KOPT-K1 (cell line): ENCODE data around the gene WDR27.

Experiments used
- H3K27ac ChIP-seq: fragments of 200-600 bp; sonication (generic); 2 replicates; pipeline ENCODE4 v1.5.1; 2016; ENCODE audit warnings: antibody characterized with exemption, mild to moderate bottlenecking, low read depth, low read length; ENCODE audit not compliant: poor library complexity, severe bottlenecking
- H3K36me3 ChIP-seq: fragments of 200-600 bp; sonication (generic); 2 replicates; pipeline ENCODE4 v1.5.1; 2017; ENCODE audit warnings: antibody characterized with exemption, mild to moderate bottlenecking, low read length, moderate library complexity; ENCODE audit not compliant: insufficient read depth
- H3K9me3 ChIP-seq: fragments of 200-600 bp; sonication (generic); 2 replicates; pipeline ENCODE4 v1.5.1; 2017; ENCODE audit warnings: antibody characterized with exemption, low read length, mild to moderate bottlenecking; ENCODE audit not compliant: insufficient read depth, poor library complexity, severe bottlenecking

Gene WDR27

DNA sequence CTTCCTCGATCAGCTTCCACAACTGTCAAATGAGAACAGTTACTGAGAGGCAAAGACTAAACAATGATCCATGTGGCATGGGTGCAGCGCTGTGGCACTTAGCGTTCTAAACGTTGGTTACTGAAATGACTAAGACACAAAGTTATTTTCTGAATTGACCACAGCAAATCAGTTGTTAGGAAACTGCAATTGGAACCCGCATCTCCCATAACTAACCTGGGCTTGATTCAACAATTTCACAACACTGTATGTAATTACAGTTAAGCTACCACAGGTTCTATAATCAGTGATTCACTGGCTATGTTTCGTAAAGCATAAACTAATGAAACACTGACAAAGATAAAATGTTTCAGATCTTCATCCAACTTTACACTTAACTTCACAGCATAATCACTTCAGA lies 12.5 kb downstream of the WDR27 start:
- H3K36me3 ChIP-seq, result peaks cover 38% of the 10 kb centered on the region
- H3K27ac ChIP-seq, result no peak overlapping the region
- peaks cover 40% of the 10 kb centered on the region for H3K9me3 ChIP-seq

DNA sequence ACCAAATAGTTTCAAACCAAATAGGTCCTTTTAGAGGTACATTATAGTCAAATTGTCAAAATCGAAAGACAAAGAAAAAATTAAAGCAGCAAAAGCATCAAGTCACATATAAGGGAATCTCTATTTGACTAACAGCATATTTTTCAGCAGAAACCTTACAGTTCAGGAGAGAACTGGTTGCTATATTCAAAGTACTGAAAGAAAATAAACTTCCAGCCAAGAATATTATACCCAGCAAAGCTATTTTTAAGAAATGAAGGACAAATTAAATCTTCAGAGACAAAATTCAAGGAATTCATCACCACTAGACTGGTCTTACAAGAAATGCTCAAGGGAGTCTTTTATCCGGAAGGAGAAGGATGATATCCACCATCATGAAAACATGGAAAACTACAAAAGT lies 16.0 kb downstream of the WDR27 start:
- Histone ChIP-seq H3K9me3 (peaks cover 48% of the 10 kb centered on the region), H3K36me3 (peaks cover 52% of the 10 kb centered on the region), H3K27ac (no peak overlapping the region)

DNA sequence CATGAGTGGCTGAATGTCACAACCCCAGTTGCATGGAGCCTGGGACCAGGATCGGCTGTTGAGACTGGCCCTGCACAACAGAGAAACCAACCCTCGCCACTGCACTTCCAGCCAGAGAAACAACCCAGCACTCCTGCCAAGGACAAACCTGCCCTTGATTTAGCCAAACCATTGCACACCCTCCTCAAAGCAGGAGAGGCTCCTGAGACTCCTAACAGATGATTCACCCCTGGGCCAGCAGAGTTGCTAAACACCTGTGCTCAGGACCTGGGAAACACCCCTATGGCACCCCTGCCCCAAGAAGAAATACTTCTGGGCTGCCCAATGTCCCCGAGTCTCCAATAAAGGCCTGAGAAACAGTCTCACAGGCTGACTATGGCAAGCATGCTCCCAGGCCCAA lies 17.8 kb downstream of the WDR27 start:
- peaks cover 49% of the 10 kb centered on the region for H3K36me3 ChIP-seq
- H3K27ac ChIP-seq, result no peak overlapping the region
- peaks cover 44% of the 10 kb centered on the region for H3K9me3 ChIP-seq

DNA sequence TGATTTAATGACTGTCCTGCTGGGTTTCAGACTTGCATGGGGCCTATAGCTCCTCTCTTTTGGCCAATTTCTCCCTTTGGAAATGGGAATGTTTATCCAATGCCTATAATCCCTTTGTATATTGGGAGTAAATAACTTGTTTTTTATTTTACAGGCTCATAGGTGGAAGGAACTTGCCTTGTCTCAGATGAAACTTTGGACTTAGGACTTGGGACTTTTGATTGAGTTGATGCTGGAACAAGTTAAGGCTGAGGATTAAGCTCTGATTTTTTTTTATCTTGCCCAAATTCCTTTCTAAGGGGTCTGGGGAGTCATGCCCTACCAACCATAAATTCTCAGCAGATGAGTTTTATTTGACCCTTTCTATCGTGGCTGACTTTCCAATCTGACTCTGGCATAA lies 23.5 kb downstream of the WDR27 start:
- H3K36me3 ChIP-seq, result peaks cover 21% of the 10 kb centered on the region; the same call in 1 of the 2 replicates
- H3K9me3 ChIP-seq, result peaks cover 17% of the 10 kb centered on the region
- H3K27ac ChIP-seq, result no peak overlapping the region

DNA sequence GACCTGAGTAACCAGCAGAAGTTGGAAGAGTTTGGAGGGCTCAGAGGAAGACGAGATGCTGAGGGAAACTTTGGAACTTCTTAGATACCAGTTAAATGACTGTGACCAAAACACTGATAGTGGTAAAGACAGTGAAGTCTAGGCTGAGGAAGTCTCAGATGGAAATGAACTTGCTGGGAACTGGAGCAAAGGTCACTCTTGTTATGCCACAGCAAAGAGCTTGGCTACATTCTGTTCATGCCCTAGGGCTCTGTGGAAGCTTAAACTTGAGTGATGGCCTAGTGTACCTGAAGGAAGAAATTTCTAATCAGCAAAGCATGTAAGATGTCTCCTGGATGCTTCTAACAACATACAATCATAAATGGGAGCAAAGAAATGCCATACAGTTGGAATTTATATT lies 24.7 kb downstream of the WDR27 start:
- Histone ChIP-seq H3K36me3 (peaks cover 22% of the 10 kb centered on the region), H3K27ac (no peak overlapping the region), H3K9me3 (peaks cover 13% of the 10 kb centered on the region)

DNA sequence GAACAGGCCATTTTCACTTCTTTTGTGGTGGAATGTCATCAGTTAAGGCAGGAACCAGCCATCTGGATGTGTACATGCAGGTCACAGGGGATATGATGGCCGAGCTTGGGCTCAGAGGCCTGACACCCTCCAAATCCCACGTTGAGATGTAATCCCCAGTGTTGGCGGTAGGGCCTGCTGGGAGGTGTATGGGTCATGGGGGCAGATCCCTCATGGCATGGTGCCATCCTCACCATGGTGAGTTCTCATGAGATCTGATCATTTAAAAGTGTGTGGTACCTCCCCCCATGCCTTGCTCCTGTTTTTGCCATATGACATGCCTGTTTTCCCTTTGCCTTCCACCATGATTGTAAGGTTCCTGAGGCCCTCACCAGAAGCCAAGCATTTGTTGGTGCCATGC lies 26.8 kb downstream of the WDR27 start:
- Histone ChIP-seq H3K9me3 (no peaks in the 10 kb centered on the region), H3K36me3 (peaks cover 31% of the 10 kb centered on the region), H3K27ac (no peak overlapping the region)

DNA sequence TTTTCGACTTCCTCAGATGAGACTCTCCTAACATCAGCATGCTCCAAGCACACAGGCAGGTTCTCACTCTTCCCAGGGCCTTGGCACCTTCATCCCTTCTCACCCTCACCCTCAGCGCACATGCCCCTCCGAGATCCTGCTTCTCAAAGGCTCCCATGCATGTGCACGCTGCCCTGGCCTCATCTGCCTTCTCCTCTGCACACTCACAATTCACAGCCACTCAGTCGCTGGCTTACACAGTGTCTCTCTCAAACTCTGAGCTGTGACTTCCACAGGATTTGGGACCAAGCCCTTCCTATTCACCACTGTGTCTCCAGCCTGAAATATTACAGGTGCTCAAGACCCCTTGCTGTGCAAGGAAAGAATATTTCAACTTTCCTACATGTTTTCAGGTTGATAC lies 30.3 kb downstream of the WDR27 start:
- peaks cover 47% of the 10 kb centered on the region for H3K36me3 ChIP-seq
- no peak overlapping the region for H3K27ac ChIP-seq
- H3K9me3 ChIP-seq, result no peaks in the 10 kb centered on the region

DNA sequence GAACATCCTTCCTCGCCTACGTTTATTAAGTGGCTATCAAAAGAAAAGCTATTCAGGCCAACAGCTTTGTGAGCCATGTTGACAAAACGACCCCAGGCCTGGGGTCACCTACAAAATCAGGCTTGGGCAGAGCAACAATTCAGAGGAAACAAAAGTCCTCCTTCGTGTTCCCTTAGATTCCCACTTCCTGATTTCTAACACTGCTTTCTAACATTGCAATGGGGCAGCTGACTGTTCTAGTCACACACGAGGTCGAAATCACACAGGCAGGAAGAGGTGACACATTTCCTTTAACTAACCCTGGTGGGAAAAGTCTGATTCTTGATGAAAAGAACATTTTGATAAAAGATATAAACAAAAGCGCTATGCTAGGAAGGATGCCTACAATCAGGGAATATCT lies 31.9 kb downstream of the WDR27 start:
- Histone ChIP-seq H3K27ac (no peak overlapping the region), H3K36me3 (peaks cover 56% of the 10 kb centered on the region), H3K9me3 (no peaks in the 10 kb centered on the region)

DNA sequence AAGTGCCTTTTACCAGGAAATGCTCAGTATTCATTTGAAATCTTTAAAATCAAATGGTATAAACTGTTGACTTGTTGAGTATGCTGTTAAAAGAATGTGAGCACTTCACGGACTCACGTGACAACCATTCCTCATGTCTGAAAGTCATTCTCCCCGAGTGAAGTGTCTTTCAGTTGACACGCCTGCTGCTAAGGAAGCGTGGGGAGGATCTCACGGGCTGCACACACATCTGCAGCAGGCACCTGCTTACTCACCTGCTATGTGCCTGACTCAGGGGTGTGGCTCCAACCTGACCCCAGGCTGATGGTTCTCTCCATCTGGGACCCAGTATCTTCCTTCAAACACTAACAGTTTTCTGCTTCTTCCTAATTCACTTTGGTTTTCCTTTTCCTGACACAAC lies 32.7 kb downstream of the WDR27 start:
- H3K36me3 ChIP-seq, result peaks cover 56% of the 10 kb centered on the region
- no peak overlapping the region for H3K27ac ChIP-seq
- no peaks in the 10 kb centered on the region for H3K9me3 ChIP-seq

DNA sequence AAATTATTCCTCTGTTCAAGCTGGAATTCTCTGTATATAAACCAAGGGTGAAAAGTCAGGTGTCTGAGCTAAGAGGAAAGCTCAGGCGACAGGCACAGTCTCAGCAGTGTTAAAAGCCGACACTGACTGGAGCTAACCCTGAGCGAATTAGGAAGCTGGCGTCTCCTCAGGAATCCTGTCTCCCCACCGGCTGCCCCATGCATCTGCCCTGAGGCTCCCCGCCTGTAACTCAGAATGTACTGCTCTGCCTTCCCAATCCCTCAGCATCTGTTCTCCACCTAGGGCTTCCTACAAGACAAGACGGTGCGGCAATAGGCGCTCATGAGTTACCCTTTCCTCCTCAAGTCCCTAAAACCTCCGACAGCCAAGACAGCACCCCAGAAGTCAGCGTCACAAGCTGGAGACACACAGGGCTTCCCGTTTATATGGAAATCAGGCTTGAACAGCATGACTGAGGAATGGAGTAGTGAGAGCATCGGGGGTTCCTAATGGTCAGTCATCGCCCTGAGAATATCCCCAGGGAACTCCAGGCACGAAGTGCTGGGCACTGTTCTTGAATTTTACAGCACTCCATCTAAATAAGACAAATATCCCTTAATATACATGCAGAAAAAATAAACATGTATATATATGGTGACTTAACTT lies 33.5 kb downstream of the WDR27 start:
- peaks cover 63% of the 10 kb centered on the region for H3K36me3 ChIP-seq
- H3K9me3 ChIP-seq, result no peaks in the 10 kb centered on the region
- no peak overlapping the region for H3K27ac ChIP-seq

DNA sequence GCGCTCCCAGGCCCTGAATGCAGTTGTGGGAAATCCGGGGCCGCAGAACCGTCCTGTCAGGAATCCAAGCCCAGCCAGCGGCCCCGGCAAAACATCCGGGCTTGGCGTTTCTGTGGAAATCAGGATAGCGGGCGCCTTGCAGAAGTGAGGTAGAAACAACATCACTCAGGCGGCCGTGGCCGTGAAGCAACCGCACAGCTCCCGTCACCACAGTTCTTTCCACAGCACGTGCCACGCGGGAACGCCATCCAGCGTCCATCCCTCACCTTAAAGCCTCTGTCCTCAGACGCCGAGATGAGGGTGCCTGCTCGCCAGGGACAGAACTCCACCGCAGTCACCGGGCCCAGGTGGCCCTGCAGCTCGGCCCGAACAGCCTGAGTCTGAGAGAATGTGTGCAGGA lies 34.1 kb downstream of the WDR27 start:
- H3K27ac ChIP-seq, result no peak overlapping the region
- peaks cover 63% of the 10 kb centered on the region for H3K36me3 ChIP-seq
- no peaks in the 10 kb centered on the region for H3K9me3 ChIP-seq

DNA sequence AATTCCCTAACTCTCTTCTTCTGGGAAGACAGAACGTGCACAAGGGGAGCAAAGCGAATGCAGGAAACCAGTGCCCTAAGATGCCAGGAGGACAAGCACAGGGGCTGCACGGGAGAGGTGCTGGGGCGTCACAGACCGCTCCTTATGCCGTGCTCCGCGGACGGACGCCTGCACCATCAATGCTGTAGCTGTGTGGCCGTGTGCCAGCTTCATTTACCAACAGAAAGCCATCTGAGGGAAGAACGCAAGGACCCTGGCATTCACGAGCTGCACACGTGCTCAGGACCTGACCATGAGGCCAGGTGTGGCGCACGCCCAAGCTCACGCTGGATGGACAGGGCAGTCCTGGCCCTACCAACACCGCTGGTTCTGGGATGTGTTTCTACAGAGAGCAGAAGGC lies 35.4 kb downstream of the WDR27 start:
- Histone ChIP-seq H3K27ac (no peak overlapping the region), H3K36me3 (peaks cover 54% of the 10 kb centered on the region), H3K9me3 (no peaks in the 10 kb centered on the region)

DNA sequence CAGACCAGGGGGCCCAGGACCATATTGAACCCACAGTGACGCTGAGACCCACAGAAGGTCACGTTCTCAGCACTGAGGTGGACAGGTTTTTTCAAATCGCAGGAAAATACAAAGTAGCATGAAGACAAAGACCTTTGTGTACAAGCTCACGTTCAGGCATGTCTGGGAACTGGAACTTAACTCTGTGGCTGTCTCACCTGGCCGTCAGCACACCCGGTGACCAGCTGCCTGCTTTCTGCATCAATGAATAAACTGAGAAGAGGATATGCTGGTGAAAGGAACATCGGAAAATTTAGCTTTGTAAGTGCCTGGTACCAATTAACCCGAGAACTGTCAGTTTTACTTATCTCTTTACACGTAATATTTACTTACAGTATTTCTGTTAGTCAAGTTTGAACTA lies 36.5 kb downstream of the WDR27 start:
- peaks cover 50% of the 10 kb centered on the region for H3K36me3 ChIP-seq

DNA sequence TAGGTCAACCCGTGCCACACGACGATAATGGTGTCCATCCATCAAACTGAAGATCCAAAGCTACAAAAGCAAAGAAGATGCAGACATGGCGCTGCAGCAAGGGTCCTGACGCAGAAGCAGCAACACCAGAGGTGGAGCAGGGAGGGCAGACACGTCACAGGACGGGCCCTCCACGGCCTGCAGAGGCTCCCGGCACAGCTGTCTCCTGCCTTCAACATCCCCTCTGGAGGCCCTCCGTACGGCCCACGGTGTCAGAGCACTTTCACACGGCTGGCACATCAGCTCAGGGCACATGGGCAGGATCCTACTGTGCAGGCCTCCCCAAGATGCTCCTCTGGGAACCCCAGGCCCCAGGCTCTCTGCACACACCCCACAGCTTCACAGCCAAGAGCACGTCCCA lies 37.6 kb downstream of the WDR27 start:
- Histone ChIP-seq H3K36me3 (peaks cover 53% of the 10 kb centered on the region), H3K9me3 (no peaks in the 10 kb centered on the region), H3K27ac (no peak overlapping the region)

More for the DNA sequence above, 36.5 kb downstream of the WDR27 start:
- Histone ChIP-seq H3K27ac (no peak overlapping the region), H3K9me3 (no peaks in the 10 kb centered on the region)

DNA sequence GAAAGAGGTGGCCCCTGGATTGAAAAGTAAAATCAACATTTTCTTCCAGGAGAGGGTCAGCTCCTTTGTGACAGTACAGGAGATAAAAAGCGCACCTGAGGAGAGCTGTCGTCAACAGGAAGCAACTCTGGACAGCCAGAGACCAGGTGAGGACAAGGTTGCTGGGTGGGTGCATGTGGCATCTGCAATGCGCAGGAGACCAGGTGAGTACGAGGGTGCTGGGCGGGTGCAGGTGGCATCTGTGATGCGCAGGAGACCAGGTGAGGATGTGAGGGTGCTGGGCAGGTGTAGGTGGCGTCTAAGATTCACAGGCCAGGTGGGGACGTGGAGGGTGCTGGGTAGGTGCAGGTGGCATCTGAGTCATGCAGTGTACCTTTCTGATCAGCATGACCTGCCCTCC lies 38.4 kb downstream of the WDR27 start:
- Histone ChIP-seq H3K9me3 (no peaks in the 10 kb centered on the region), H3K27ac (no peak overlapping the region), H3K36me3 (peaks cover 53% of the 10 kb centered on the region)

DNA sequence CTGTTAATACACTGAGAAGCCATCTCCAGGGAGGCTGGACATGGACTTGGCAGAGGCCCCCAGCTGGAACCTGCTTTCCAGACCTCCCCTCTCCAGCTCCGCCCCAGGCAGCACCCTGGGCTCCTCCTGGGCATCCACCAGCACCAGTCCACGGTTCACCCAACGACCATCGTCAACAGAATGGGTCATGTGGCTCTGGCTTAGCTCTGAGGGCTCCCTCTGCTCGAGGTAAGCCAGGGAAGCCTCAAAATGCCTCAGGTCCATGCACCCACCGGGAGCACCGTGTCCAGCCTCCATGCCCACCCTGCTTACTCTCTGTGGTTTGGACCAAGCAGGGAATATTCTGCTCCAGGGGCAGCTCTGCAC lies 40.5 kb downstream of the WDR27 start:
- Histone ChIP-seq H3K36me3 (peaks cover 33% of the 10 kb centered on the region), H3K27ac (no peak overlapping the region), H3K9me3 (no peaks in the 10 kb centered on the region)
